ENCODE results near the gene ZNF76. TPM values are rescaled to one million over a fixed set of nuclear protein-coding genes. Genes with fewer than 3 reads are reported as not detected.

Gene ZNF76
- total RNA-seq (2016; rRNA removed; fragmentation: Illumina TruSeq; extraction: Trizol) (11.8 and 13.2 TPM in 2 replicates), polyA plus RNA-seq (2011; rRNA removed) (26.4 and 28.2 TPM in 2 replicates), polyA minus RNA-seq (2011; rRNA and poly(A)+ RNA removed; ENCODE audit: low replicate concordance) (25.8 and 37.6 TPM in 2 replicates), Bru-seq, nascent RNA (percentile 59 among the genes with signal in this experiment), BruChase-seq, experiment 1, labeled RNA remaining after a 6-hour chase (percentile 60 among the genes with signal in this experiment), BruChase-seq, experiment 2, labeled RNA remaining after a 2-hour chase (percentile 51 among the genes with signal in this experiment)
- total RNA-seq (2016; cell fraction: cytosol; rRNA removed; fragmentation: Illumina TruSeq; extraction: Trizol; ENCODE audit: low read depth) = 11.7 and 12.1 TPM in 2 replicates
- total RNA-seq (2016; cell fraction: insoluble cytoplasmic fraction; rRNA removed; fragmentation: Illumina TruSeq; extraction: Trizol) = 9.9 and 12.7 TPM in 2 replicates
- total RNA-seq (2016; cell fraction: membrane; rRNA removed; fragmentation: Illumina TruSeq; extraction: Trizol) = 21.8 and 26.0 TPM in 2 replicates
- 9.5 and 10.9 TPM in 2 replicates for total RNA-seq (2016; cell fraction: nucleus; rRNA removed; fragmentation: Illumina TruSeq; extraction: Trizol)
- 9.0 and 14.0 TPM in 2 replicates for polyA plus RNA-seq (2011; cell fraction: cytosol; rRNA removed)
- polyA plus RNA-seq (2011; cell fraction: nucleus; rRNA removed) = 128 and 139 TPM in 2 replicates
- polyA plus RNA-seq (2012) = 15.4 and 17.3 TPM in 2 replicates
- polyA plus RNA-seq (2016; cell fraction: cytosol; fragmentation: Illumina TruSeq; extraction: Trizol; ENCODE audit: low read depth) = 10.6 and 13.2 TPM in 2 replicates
- polyA plus RNA-seq (2016; cell fraction: insoluble cytoplasmic fraction; fragmentation: Illumina TruSeq; extraction: Trizol; ENCODE audit: low read depth) = 14.5 and 16.3 TPM in 2 replicates
- polyA plus RNA-seq (2016; cell fraction: membrane; fragmentation: Illumina TruSeq; extraction: Trizol; ENCODE audit: low read depth) = 22.8 and 27.0 TPM in 2 replicates
- 38.8 and 39.0 TPM in 2 replicates for polyA plus RNA-seq (2016; cell fraction: nucleus; fragmentation: Illumina TruSeq; extraction: Trizol; ENCODE audit: insufficient read depth, low read depth)
- polyA minus RNA-seq (2011; cell fraction: cytosol; rRNA and poly(A)+ RNA removed) = 3.6 and 4.4 TPM in 2 replicates
- 17.3 and 24.5 TPM in 2 replicates for polyA minus RNA-seq (2011; cell fraction: nucleus; rRNA and poly(A)+ RNA removed)
- long read RNA-seq, experiment 1, transcript ZNF76-203 (14 exons, 2,716 nt) = major isoform, 7 of 14 reads
- long read RNA-seq, experiment 1, partial matches to known transcripts = 0 of 14 reads
- long read RNA-seq, experiment 1, other reads (novel, unspliced or antisense) = 4 of 14 reads
- long read RNA-seq, experiment 2, transcript ZNF76-203 (14 exons, 2,716 nt) = major isoform, 5 of 20 reads
- long read RNA-seq, experiment 2, partial matches to known transcripts = 5 of 20 reads
- long read RNA-seq, experiment 2, other reads (novel, unspliced or antisense) = 7 of 20 reads

GRCh38 chr6:35259194-35259947 lies at the start of gene ZNF76:
Gene ZNF76 (plus strand): TSS chr6:35259735. CDS start chr6:35281152, 21,417 bp downstream.
- H3K27ac ChIP-seq (ENCODE audit: extremely low read length, insufficient read depth, low read length) = peak within 1 kb of the TSS; percentile 93
- FAIRE-seq = peak; percentile 60
- H2AFZ ChIP-seq (ENCODE audit: low read length) = peak within 1 kb of the TSS; percentile 37
- CTCF ChIA-PET (ENCODE audit: low intra/inter-chr PET ratio, low total read pairs) = no interaction called here
- H3K4me2 ChIP-seq (ENCODE audit: low read depth, low read length) = peak within 1 kb of the TSS; percentile 94
- H3K27me3 ChIP-seq (ENCODE audit: control insufficient read depth in 1 of 2, insufficient read depth in 2 of 2, low read length in 2 of 2) = no peaks in the 10 kb centered on the region; a peak in 1 of 5 replicates
- DNase-seq (ENCODE audit: low spot score) = peak; percentile 96
- no peaks in the 10 kb centered on the region for H4K20me1 ChIP-seq (ENCODE audit: insufficient read depth, low read length)
- POLR2A ChIA-PET = interaction anchor here (0.5 to 1.7 kb wide), 26 partner anchors 9 to 1271 kb away, joined by 3 to 18 read pairs (median 4); partner anchors contain the start of genes ANKS1A, PPARD, TAF11 and TEAD3
- intact Hi-C loops (cut with micrococcal nuclease; ENCODE audit: unreplicated experiment) (no loop called here), in situ Hi-C loops (cut with HindIII; ENCODE audit: extremely low pct_ligation_motif_present, low pct_unique_long_range_greater_than_20kb) (no loop called here)
- no TSS peak for BruUV-seq (replicated peaks)
- H3K79me2 ChIP-seq (ENCODE audit: insufficient read depth, low read length) = peaks cover 9% of the 10 kb centered on the region
- H3K9me3 ChIP-seq (ENCODE audit: low read length) = no peaks in the 10 kb centered on the region
- ATAC-seq = peak; percentile 90
- peak within 1 kb of the TSS; percentile 69 to 97 (median 77) for H3K4me3 ChIP-seq (replicated peaks in 1 of 3; ENCODE audit: insufficient read depth in 1 of 3, low read depth in 2 of 3, low read length in 3 of 3)
- no peaks in the 10 kb centered on the region for H3K36me3 ChIP-seq (replicated peaks in 1 of 2; ENCODE audit: control insufficient read depth in 1 of 2, insufficient read depth in 2 of 2, low read length in 2 of 2)
- under 1% methylated on average over 38 of the region's 82 CpGs for WGBS (ENCODE audit: low lambda C conversion rate)
- peak within 1 kb of the TSS; percentile 97 for H3K9ac ChIP-seq (ENCODE audit: insufficient read depth, low read depth, low read length)
- H3K4me1 ChIP-seq (ENCODE audit: insufficient read depth, low read length) = peaks cover 51% of the 10 kb centered on the region
- TF ChIP-seq IKZF1 (IDR thresholded peaks at IDR 0.05) (no peak), ZNF326 (CRISPR knock-in tag; IDR thresholded peaks at IDR 0.05; ENCODE audit: borderline replicate concordance) (peak; percentile 56; the same call in 1 of the 2 replicates), ZNF280B (CRISPR knock-in tag; IDR thresholded peaks at IDR 0.05; ENCODE audit: borderline replicate concordance) (peak; percentile 47), KMT2B (CRISPR knock-in tag; IDR thresholded peaks at IDR 0.05) (peak; percentile 95), TEAD2 (CRISPR knock-in tag; IDR thresholded peaks at IDR 0.05) (0 out of 2 replicates have a peak, but pooled peaks have one; percentile 66), GABPA (IDR thresholded peaks at IDR 0.05; ENCODE audit: low read depth, low read length) (peak; percentile 33; the same call in 1 of the 2 replicates), GABPA (CRISPR knock-in tag; IDR thresholded peaks at IDR 0.05; ENCODE audit: low read depth) (peak; percentile 68; the same call in 1 of the 2 replicates), ZNF550 (CRISPR knock-in tag; IDR thresholded peaks at IDR 0.05; ENCODE audit: borderline replicate concordance) (no peak), ZNF460 (CRISPR knock-in tag; IDR thresholded peaks at IDR 0.05; ENCODE audit: borderline replicate concordance) (no peak), KLF13 (CRISPR knock-in tag; IDR thresholded peaks at IDR 0.05) (no peak), HOXD1 (CRISPR knock-in tag; IDR thresholded peaks at IDR 0.05) (peak; percentile 55; the same call in 1 of the 2 replicates), TAF1 (CRISPR knock-in tag; IDR thresholded peaks at IDR 0.05) (peak; percentile 84), ZNF878 (CRISPR knock-in tag; IDR thresholded peaks at IDR 0.05) (peak; percentile 95), SALL2 (CRISPR knock-in tag; IDR thresholded peaks at IDR 0.05) (peak; percentile 99), TCF12 (IDR thresholded peaks at IDR 0.05) (no peak), TCF12 (CRISPR knock-in tag; IDR thresholded peaks at IDR 0.05) (peak; percentile 71), NR2C2 (CRISPR knock-in tag; IDR thresholded peaks at IDR 0.05; ENCODE audit: borderline replicate concordance) (peak; percentile 98), SKI (IDR thresholded peaks at IDR 0.05; ENCODE audit: partially characterized antibody) (peak; percentile 88), SMARCC2 (IDR thresholded peaks at IDR 0.05) (no peak)
